T follicular helper cell (primary cell): Measurements from ENCODE around the gene CEPT1.
"Not testable (repeated sequence)": the region's sequence is repeated elsewhere in the genome, so short reads cannot be mapped to it uniquely, and the experiment has no call there.

Experiments
- DNase-seq: peaks from one replicate; pipeline ENCODE4 v3.0.0-alpha.2; 2020; ENCODE audit warnings: low read depth

CEPT1 gene

GRCh38 chr1:111209622-111210021, 69.6 kb downstream of the CEPT1 start:
- no peak for DNase-seq

GRCh38 chr1:111211921-111212320, 71.9 kb downstream of the CEPT1 start:
- DNase-seq: no peak

- DNase-seq: no peak
Observed at GRCh38 chr1:111212634-111213335, 72.8 kb downstream of the CEPT1 start.

GRCh38 chr1:111213412-111213811, 73.4 kb downstream of the CEPT1 start:
- DNase-seq: no peak

- no peak for DNase-seq
Observed at GRCh38 chr1:111214074-111214801, 74.2 kb downstream of the CEPT1 start.

GRCh38 chr1:111214884-111215283, 74.9 kb downstream of the CEPT1 start:
- no peak for DNase-seq

- DNase-seq: not testable (repeated sequence)
Observed at GRCh38 chr1:111215285-111215684, 75.3 kb downstream of the CEPT1 start.

- DNase-seq: no peak
Observed at GRCh38 chr1:111216751-111217150, 76.7 kb downstream of the CEPT1 start.

GRCh38 chr1:111217183-111217910, 77.3 kb downstream of the CEPT1 start:
- no peak for DNase-seq

- no peak for DNase-seq
Observed at GRCh38 chr1:111218701-111219556, 78.9 kb downstream of the CEPT1 start.

- DNase-seq: no peak
Observed at GRCh38 chr1:111219557-111220286, 79.7 kb downstream of the CEPT1 start.

- DNase-seq: no peak
Observed at GRCh38 chr1:111220302-111220890, 80.4 kb downstream of the CEPT1 start.

GRCh38 chr1:111221276-111221632, 81.2 kb downstream of the CEPT1 start:
- DNase-seq: no peak

- no peak for DNase-seq
Observed at GRCh38 chr1:111221633-111222291, 81.7 kb downstream of the CEPT1 start.

- DNase-seq: peak; percentile 55
Observed at GRCh38 chr1:111222308-111223125, 82.5 kb downstream of the CEPT1 start.

- no peak for DNase-seq
Observed at GRCh38 chr1:111223126-111223685, 83.2 kb downstream of the CEPT1 start.

- no peak for DNase-seq
Observed at GRCh38 chr1:111225091-111225490, 85.1 kb downstream of the CEPT1 start.

GRCh38 chr1:111225717-111226400, 85.8 kb downstream of the CEPT1 start:
- DNase-seq: no peak

- DNase-seq: no peak
Observed at GRCh38 chr1:111227434-111227833, 87.4 kb downstream of the CEPT1 start, which contains the start of gene CHI3L2. Gene CHI3L2 (plus strand): TSS chr1:111227713. CDS start chr1:111227730, 17 bp downstream.
